A549 (cell line): Measurements from ENCODE around the gene GRAMD2B. TPM values are rescaled to one million over a fixed set of nuclear protein-coding genes. Genes with fewer than 3 reads are reported as not detected.
A peak's percentile ranks its signal among the peaks of the same experiment; 100 is the strongest.

Source experiments
- ATAC-seq, 2 experiments: fragments of 200-7000 bp in 1 of 2; fragments of >200 bp in 1 of 2; cut with Nextera tagmentation in 1 of 2; cut with Tn5 transposase in 1 of 2; 3 replicates each; pipeline versions ENCODE4 v1.8.0 to v1.9.1; 2018 to 2020; ENCODE audit warnings: mild to moderate bottlenecking in 1 of 2, moderate library complexity in 1 of 2
- CTCF ChIA-PET: fragments of 300-600 bp; sonication (Branson Sonifier 250); formaldehyde crosslinking; extraction: SDS; loops from one replicate; lab custom pipeline; 2021; ENCODE audit warnings: antibody characterized with exemption, inconsistent platforms; lab: Yijun Ruan, JAX
- POLR2A ChIA-PET: fragments of 350-600 bp; formaldehyde crosslinking; extraction: SDS; loops from one replicate; lab custom pipeline; 2021; ENCODE audit warnings: antibody characterized with exemption, inconsistent platforms; lab: Yijun Ruan, JAX
- DNase-seq, 2 experiments: peaks; one replicate each; pipeline versions ENCODE4 v3.0.0 to v3.0.0-alpha.2; 2011 to 2016; ENCODE audit warnings: low read depth in 1 of 2, low spot score in 1 of 2
- FAIRE-seq: peaks from 2 replicates; lab custom pipeline; 2011; peaks lifted over from hg19 to GRCh38; lab: Jason Lieb, UNC
- H3K27ac ChIP-seq, 2 experiments: fragments of >200 bp; sonication (Bioruptor Twin); formaldehyde crosslinking; 3 replicates each; pipeline ENCODE4 v1.5.1; 2016 to 2017
- H3K4me1 ChIP-seq: fragments of >200 bp; sonication (Bioruptor Twin); formaldehyde crosslinking; 3 replicates; pipeline ENCODE4 v1.6.1; 2016
- H3K4me2 ChIP-seq: fragments of >200 bp; sonication (Bioruptor Twin); formaldehyde crosslinking; 3 replicates; pipeline ENCODE4 v1.6.1; 2016
- H3K4me3 ChIP-seq: fragments of >200 bp; sonication (Bioruptor Twin); formaldehyde crosslinking; 3 replicates; pipeline ENCODE4 v1.5.1; 2016
- H3K9me3 ChIP-seq: fragments of >200 bp; sonication (Bioruptor Twin); formaldehyde crosslinking; 3 replicates; pipeline ENCODE4 v1.6.1; 2016
- CEBPB ChIP-seq, 2 experiments: fragments of >200 bp in 1 of 2; sonication (Bioruptor Twin) in 1 of 2; formaldehyde crosslinking in 1 of 2; IDR thresholded peaks; 2 replicates each; pipeline ENCODE4 v1.6.1; 2012 to 2016
- EHMT2 ChIP-seq: fragments of 200-600 bp; sonication (generic); IDR thresholded peaks from 2 replicates; pipeline ENCODE4 v1.6.1; 2016; ENCODE audit warnings: antibody characterized with exemption, low read depth, mild to moderate bottlenecking, moderate library complexity
- EP300 ChIP-seq, 2 experiments: fragments of >200 bp; sonication (Bioruptor Twin); formaldehyde crosslinking; IDR thresholded peaks; 2 replicates in 1 of 2; 3 replicates in 1 of 2; pipeline ENCODE4 v1.6.1; 2016 to 2017
- ESRRA ChIP-seq: fragments of 150-350 bp; IDR thresholded peaks from 2 replicates; pipeline ENCODE4 v1.6.1; 2014; ENCODE audit warnings: mild to moderate bottlenecking, low read length, borderline replicate concordance
- FOSL2 ChIP-seq, 2 experiments: fragments of 450-650 bp in 1 of 2; fragments of >200 bp in 1 of 2; sonication (Bioruptor Twin) in 1 of 2; formaldehyde crosslinking; IDR thresholded peaks; 2 replicates each; pipeline versions ENCODE4 v1.5.0 to v1.6.1; 2016 to 2020; ENCODE audit warnings: mild to moderate bottlenecking in 1 of 2, moderate library complexity in 1 of 2
- GATA3 ChIP-seq: IDR thresholded peaks from 2 replicates; pipeline ENCODE4 v1.6.1; 2012; ENCODE audit warnings: borderline replicate concordance
- JUNB ChIP-seq: fragments of >200 bp; sonication (Bioruptor Twin); formaldehyde crosslinking; IDR thresholded peaks from 2 replicates; pipeline ENCODE4 v1.6.1; 2016
- KDM5A ChIP-seq: fragments of 200-600 bp; sonication (generic); IDR thresholded peaks from 2 replicates; pipeline ENCODE4 v1.6.1; 2016; ENCODE audit warnings: antibody characterized with exemption, mild to moderate bottlenecking
- PHF8 ChIP-seq: fragments of 200-600 bp; sonication (generic); IDR thresholded peaks from 2 replicates; pipeline ENCODE4 v1.6.1; 2016; ENCODE audit warnings: low read depth, mild to moderate bottlenecking, antibody characterized with exemption, moderate library complexity, borderline replicate concordance
- RAD21 ChIP-seq, 2 experiments: fragments of >200 bp in 1 of 2; sonication (Bioruptor Twin) in 1 of 2; formaldehyde crosslinking in 1 of 2; IDR thresholded peaks in 1 of 2; conservative IDR thresholded peaks in 1 of 2; 2 replicates in 1 of 2; 3 replicates in 1 of 2; pipeline ENCODE4 v1.6.1; 2012 to 2018; ENCODE audit warnings: inconsistent platforms in 1 of 2
- SMC3 ChIP-seq: fragments of >200 bp; sonication (Bioruptor Twin); formaldehyde crosslinking; IDR thresholded peaks from 3 replicates; pipeline ENCODE4 v1.6.1; 2018; ENCODE audit warnings: inconsistent platforms
- TFCP2L1 ChIP-seq: fragments of 250-450 bp; sonication (Bioruptor Pico); IDR thresholded peaks from 2 replicates; pipeline ENCODE4 v1.5.0; 2021; ENCODE audit warnings: mild to moderate bottlenecking
- ZFP36 ChIP-seq: fragments of 450-650 bp; IDR thresholded peaks from 2 replicates; pipeline ENCODE4 v1.6.1; 2014; ENCODE audit warnings: borderline replicate concordance; ENCODE audit not compliant: partially characterized antibody
- ZNF302 ChIP-seq: fragments of 250-450 bp; sonication (Bioruptor Pico); IDR thresholded peaks from 2 replicates; pipeline ENCODE4 v1.9.0; 2021; ENCODE audit warnings: inconsistent platforms, mild to moderate bottlenecking, moderate library complexity
- ZSCAN20 ChIP-seq: fragments of 250-450 bp; sonication (Bioruptor Pico); IDR thresholded peaks from 2 replicates; pipeline ENCODE4 v1.8.0; 2022; ENCODE audit warnings: mild to moderate bottlenecking, moderate library complexity
- WGBS: methylation state at CpG from one replicate; pipeline ENCODE4 v1.1.6; 2017; ENCODE audit errors: missing lambda C conversion rate; 5-methylcytosine and 5-hydroxymethylcytosine counted together
- polyA plus RNA-seq, 4 experiments: library from polyadenylated mRNA; depleted of rRNA in 3 of 4; stranded (reverse); fragments of >200 nt; fragmentation: RNase III in 1 of 4; extraction: RNeasy Plus Mini Kit Qiagen cat#74134 plus additional on column Dnase treatment in 1 of 4; gene quantifications; 2 replicates in 3 of 4; 3 replicates in 1 of 4; pipeline ENCODE4 v1.2.3, GENCODE V29; 2011 to 2017
- TF ChIP-seq, protein P1 (sequence below): fragments of >200 bp; sonication (Bioruptor Twin); formaldehyde crosslinking; IDR thresholded peaks from 3 replicates; pipeline ENCODE4 v1.6.1; 2016
- TF ChIP-seq, protein P2 (sequence below): fragments of 250-450 bp; sonication (Bioruptor Pico); IDR thresholded peaks from 2 replicates; pipeline ENCODE4 v1.5.0; 2021; ENCODE audit warnings: mild to moderate bottlenecking, moderate library complexity, borderline replicate concordance

GRAMD2B gene
- polyA plus RNA-seq, 2 of the 4 experiments (the other 2 are of a cell fraction) = 1.0 to 1.2 TPM

DNA sequence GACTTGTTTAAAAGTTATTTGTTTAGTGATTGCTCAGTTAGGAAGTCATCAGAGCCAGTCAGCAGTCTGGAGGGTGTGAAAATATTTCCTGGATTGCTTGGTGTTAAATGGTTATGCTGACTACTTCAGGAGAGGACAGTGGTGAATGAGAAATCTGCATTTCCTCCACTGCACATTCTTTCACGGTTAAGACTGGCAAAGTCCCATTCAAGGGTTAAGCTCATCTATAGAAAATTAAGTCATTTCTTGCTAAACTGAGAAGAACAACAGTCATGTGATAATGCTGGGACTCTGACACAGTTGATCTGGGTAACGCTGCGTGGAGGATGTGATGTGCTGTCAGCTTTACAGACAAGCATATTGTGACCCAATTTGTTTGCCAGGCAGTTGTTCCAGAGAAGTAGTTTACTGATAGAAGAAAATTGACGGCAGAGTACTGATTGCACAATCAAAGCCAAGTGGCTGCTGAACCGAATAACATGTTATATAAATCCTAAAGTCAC lies 80.4 kb downstream of the GRAMD2B start:
- ChIA-PET CTCF (interaction anchor here (0.6 to 1.0 kb wide), 2 partner anchors 9 to 35 kb away, joined by 3 read pairs; no protein-coding TSS in a partner anchor), POLR2A (no interaction called here)
- Histone ChIP-seq H3K4me3 (no peak overlapping the region), H3K27ac (no peak overlapping the region), H3K4me2 (no peak overlapping the region), H3K9me3 (no peaks in the 10 kb centered on the region), H3K4me1 (no peaks in the 10 kb centered on the region)
- ATAC-seq (no peak), DNase-seq (no peak), FAIRE-seq (no peak)
- TF ChIP-seq CEBPB (IDR thresholded peaks at IDR 0.05) = peak; percentile 31 to 49; a peak in 2 of 4 replicates
- TF ChIP-seq SMC3 = no peak
- 42% methylated on average over 5 of the region's 5 CpGs for WGBS

DNA sequence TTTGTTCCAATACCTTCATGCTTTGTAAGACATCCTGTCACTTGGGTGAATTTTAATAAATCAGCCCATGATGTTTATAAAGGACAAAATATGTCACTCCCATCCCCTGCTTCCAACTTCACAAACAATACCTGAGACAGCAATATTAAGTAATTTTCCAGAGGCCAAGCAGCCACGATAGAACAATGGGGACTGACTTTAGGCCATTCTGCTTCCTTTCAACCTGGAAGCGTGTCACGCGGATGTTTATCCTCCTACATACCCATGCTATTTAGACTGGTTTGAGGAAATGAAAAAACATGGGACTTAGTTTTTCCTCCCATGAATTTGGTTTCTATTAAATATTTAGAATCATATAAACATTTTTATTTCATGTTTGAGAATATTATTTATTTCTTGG lies 82.9 kb downstream of the GRAMD2B start:
- Histone ChIP-seq H3K4me1 (no peaks in the 10 kb centered on the region), H3K9me3 (no peaks in the 10 kb centered on the region), H3K4me3 (no peak overlapping the region), H3K4me2 (no peak overlapping the region), H3K27ac (no peak overlapping the region)
- TF ChIP-seq, protein P1, sequence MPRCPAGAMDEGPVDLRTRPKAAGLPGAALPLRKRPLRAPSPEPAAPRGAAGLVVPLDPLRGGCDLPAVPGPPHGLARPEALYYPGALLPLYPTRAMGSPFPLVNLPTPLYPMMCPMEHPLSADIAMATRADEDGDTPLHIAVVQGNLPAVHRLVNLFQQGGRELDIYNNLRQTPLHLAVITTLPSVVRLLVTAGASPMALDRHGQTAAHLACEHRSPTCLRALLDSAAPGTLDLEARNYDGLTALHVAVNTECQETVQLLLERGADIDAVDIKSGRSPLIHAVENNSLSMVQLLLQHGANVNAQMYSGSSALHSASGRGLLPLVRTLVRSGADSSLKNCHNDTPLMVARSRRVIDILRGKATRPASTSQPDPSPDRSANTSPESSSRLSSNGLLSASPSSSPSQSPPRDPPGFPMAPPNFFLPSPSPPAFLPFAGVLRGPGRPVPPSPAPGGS = no peak
- CTCF ChIA-PET = no interaction called here
- POLR2A ChIA-PET = no interaction called here
- FAIRE-seq (no peak), ATAC-seq (no peak), DNase-seq (no peak)
- 78% methylated on average over 4 of the region's 4 CpGs for WGBS

DNA sequence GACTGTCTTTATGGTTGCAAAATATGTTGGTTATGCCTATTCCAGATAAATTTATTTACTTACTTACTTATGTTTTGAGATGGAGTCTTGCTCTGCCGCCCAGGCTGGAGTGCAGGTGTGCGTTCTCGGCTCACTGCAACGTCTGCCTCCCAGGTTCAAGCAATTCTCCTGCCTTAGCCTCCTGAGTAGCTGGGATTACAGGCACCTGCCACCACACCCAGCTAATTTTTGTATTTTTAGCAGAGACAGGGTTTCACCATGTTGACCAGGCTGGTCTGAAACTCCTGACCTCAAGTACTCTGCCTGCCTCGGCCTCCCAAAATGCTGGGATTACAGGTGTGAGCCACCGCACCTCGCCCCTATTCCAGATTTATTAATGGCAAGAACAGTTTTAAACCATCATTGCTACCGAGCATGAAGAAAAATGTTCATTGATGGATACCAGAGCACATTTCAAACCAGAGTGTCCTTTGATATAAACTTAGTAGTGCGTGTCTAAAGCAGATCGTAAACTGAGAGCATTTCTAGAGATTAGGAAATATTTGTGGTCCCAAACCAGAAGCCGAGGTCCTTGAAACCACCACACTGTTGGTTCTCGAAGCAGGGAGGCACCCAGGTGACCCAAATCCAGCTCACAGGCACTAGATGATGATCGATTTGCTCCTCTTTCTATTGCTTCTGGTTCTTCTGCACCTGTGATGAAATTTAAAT lies 85.2 kb downstream of the GRAMD2B start:
- ChIA-PET POLR2A (no interaction called here), CTCF (interaction anchor here (1.2 kb wide), 1 partner anchor 18 kb away, joined by 4 read pairs; no protein-coding TSS in a partner anchor)
- no peak for FAIRE-seq
- TF ChIP-seq, protein P2, sequence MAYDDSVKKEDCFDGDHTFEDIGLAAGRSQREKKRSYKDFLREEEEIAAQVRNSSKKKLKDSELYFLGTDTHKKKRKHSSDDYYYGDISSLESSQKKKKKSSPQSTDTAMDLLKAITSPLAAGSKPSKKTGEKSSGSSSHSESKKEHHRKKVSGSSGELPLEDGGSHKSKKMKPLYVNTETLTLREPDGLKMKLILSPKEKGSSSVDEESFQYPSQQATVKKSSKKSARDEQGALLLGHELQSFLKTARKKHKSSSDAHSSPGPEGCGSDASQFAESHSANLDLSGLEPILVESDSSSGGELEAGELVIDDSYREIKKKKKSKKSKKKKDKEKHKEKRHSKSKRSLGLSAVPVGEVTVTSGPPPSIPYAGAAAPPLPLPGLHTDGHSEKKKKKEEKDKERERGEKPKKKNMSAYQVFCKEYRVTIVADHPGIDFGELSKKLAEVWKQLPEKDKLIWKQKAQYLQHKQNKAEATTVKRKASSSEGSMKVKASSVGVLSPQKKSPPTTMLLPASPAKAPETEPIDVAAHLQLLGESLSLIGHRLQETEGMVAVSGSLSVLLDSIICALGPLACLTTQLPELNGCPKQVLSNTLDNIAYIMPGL = no peak
- TF ChIP-seq ZFP36 (no peak), PHF8 (no peak), GATA3 (no peak), KDM5A (no peak), EP300 (IDR thresholded peaks at IDR 0.05) (no peak), TFCP2L1 (CRISPR knock-in tag) (no peak), EHMT2 (no peak)
- no peaks in the 10 kb centered on the region; the same call in 2 of the 3 replicates for H3K9me3 ChIP-seq
- 64% methylated on average over 13 of the region's 13 CpGs for WGBS
- no peak for DNase-seq
- ATAC-seq = no peak
- H3K27ac ChIP-seq = no peak overlapping the region; a peak in 1 of 6 replicates
- H3K4me1 ChIP-seq = no peaks in the 10 kb centered on the region
- no peak overlapping the region for H3K4me3 ChIP-seq
- H3K4me2 ChIP-seq = peak overlapping the region; percentile 20; the same call in 1 of the 3 replicates

DNA sequence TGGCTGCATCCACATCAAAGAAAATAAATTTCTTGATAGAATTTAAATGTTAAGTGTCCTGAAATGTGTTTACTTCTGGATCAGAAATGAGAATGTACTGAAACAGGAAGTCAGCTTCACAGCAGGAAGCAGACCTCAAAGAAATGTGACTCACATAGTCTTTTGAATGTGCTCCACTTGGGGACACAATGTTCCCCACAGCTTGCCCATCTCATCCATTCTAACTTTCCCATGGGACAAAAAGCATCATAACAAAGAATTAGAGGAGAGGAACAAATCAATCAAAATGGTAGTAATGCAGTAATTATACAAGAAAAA lies 85.7 kb downstream of the GRAMD2B start:
- H3K4me2 ChIP-seq = peak overlapping the region; percentile 20; the same call in 1 of the 3 replicates
- TF ChIP-seq ZSCAN20 (CRISPR knock-in tag) (no peak), ZNF302 (CRISPR knock-in tag) (no peak), JUNB (no peak), FOSL2 (IDR thresholded peaks at IDR 0.05) (no peak), FOSL2 (CRISPR knock-in tag; IDR thresholded peaks at IDR 0.05) (no peak), ESRRA (no peak), RAD21 (conservative IDR thresholded peaks at IDR 0.05 in 1 of 2, IDR thresholded peaks at IDR 0.05 in 1 of 2) (no peak)
- FAIRE-seq = no peak

More for the DNA sequence above, 85.7 kb downstream of the GRAMD2B start:
- H3K4me1 ChIP-seq = no peaks in the 10 kb centered on the region
- CTCF ChIA-PET = interaction anchor here (1.2 kb wide), 1 partner anchor 19 kb away, joined by 4 read pairs; no protein-coding TSS in a partner anchor
- ATAC-seq (no peak), DNase-seq (no peak)
- POLR2A ChIA-PET = no interaction called here
- no peak overlapping the region for H3K4me3 ChIP-seq
- no peaks in the 10 kb centered on the region; the same call in 2 of the 3 replicates for H3K9me3 ChIP-seq
- no peak overlapping the region; a peak in 1 of 6 replicates for H3K27ac ChIP-seq
